Measurements from ENCODE around the gene MRI1. TPM values are rescaled to one million over a fixed set of nuclear protein-coding genes. Genes with fewer than 3 reads are reported as not detected.

Gene MRI1
- total and polyA plus RNA-seq, 10 of the 15 experiments (the other 5 are each of a cell fraction or from before 2014, with no cell fraction given) = 5.4 to 50.3 (median 28.3) TPM

DNA sequence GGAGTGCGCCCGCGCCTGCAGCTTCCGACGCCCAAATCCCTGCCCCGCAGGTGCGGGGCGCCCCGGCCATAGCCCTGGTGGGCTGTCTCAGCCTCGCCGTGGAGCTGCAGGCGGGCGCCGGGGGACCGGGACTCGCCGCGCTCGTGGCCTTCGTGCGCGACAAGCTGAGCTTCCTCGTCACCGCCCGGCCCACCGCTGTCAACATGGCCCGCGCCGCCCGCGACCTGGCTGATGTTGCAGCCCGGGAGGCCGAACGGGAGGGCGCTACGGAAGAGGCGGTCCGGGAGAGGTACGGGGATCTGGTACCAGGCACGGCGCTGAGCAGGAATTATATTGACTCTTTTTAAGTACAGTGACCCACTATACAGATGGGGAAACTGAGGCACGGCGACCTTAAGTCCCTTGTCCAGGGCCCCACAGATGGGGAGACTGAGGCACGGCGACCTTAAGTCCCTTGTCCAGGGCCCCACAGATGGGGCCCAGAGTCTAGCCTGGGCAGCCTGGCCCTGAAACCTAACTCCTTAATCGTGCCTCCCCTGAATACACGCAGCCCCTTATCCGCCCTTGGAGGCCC is 586 bp downstream of the MRI1 start (continued):
- no peak for TF ChIP-seq CUX1 (IDR thresholded peaks at IDR 0.05; ENCODE audit: insufficient replicate concordance, low read depth, low read length)
- TF ChIP-seq STAT1 (conservative IDR thresholded peaks at IDR 0.05) = no peak
- no peak for TF ChIP-seq MYC (IDR thresholded peaks at IDR 0.05; ENCODE audit: insufficient read depth, insufficient read length, insufficient replicate concordance, low read length, severe bottlenecking)
- peak in 1 of 2 experiments; percentile 15; a peak in 1 of 4 replicates for TF ChIP-seq BHLHE40 (IDR thresholded peaks at IDR 0.05; ENCODE audit: borderline replicate concordance in 1 of 2, low read depth in 2 of 2, low read length in 1 of 2)
- TF ChIP-seq SIX5 (IDR thresholded peaks at IDR 0.05; ENCODE audit: low read depth, low read length, severe bottlenecking) = no peak
- no peak for TF ChIP-seq TCF7 (IDR thresholded peaks at IDR 0.05; ENCODE audit: borderline replicate concordance)
- TF ChIP-seq, protein P1, sequence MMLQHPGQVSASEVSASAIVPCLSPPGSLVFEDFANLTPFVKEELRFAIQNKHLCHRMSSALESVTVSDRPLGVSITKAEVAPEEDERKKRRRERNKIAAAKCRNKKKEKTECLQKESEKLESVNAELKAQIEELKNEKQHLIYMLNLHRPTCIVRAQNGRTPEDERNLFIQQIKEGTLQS (IDR thresholded peaks at IDR 0.05; ENCODE audit: borderline replicate concordance, extremely low read depth, low read depth, low read length) = no peak
- TF ChIP-seq YY1 (IDR thresholded peaks at IDR 0.05; ENCODE audit: low read depth, low read length) = peak; percentile 32; the same call in 1 of the 2 replicates
